Renal cortical epithelial cell (primary cell): ENCODE results near the gene MYO7B. TPM values are rescaled to one million over a fixed set of nuclear protein-coding genes. Genes with fewer than 3 reads are reported as not detected.

Source experiments
- DNase-seq: peaks from one replicate; pipeline ENCODE4 v3.0.0-alpha.2; 2011; ENCODE audit warnings: low read depth
- total RNA-seq: library from RNA; depleted of rRNA; stranded (reverse); fragments of >200 nt; gene quantifications from 2 replicates; pipeline ENCODE4 v1.2.3, GENCODE V29; 2014

MYO7B gene
- total RNA-seq, 1 donor from 2014 or later: 0.25 TPM

DNA sequence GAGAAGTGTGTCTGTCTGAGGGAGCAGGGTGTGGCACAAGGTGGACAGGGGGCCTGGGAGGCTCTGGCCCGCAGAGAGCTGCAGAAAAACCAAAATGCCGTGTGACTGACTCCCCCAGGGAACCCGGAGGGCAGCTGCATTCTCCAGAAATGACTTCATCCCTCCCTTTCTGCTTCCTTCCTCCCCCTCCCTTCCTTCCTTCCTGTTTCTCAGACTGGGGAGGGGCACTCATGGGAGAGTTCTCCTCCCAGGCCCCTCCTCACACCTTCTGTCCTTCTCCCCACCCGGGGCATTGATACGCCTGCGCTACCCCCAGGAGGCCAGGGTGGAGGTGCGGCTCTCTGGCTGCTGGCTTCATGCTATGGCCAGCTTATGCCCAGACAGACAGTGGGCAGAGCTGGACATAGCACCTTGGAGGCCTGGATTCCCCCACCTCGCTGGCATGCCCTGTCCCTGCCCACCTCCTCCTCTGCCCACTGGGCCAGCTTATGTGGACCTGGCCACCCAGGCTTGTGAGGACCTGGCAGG lies 102.3 kb downstream of the MYO7B start:
- DNase-seq: peak; percentile 64

DNA sequence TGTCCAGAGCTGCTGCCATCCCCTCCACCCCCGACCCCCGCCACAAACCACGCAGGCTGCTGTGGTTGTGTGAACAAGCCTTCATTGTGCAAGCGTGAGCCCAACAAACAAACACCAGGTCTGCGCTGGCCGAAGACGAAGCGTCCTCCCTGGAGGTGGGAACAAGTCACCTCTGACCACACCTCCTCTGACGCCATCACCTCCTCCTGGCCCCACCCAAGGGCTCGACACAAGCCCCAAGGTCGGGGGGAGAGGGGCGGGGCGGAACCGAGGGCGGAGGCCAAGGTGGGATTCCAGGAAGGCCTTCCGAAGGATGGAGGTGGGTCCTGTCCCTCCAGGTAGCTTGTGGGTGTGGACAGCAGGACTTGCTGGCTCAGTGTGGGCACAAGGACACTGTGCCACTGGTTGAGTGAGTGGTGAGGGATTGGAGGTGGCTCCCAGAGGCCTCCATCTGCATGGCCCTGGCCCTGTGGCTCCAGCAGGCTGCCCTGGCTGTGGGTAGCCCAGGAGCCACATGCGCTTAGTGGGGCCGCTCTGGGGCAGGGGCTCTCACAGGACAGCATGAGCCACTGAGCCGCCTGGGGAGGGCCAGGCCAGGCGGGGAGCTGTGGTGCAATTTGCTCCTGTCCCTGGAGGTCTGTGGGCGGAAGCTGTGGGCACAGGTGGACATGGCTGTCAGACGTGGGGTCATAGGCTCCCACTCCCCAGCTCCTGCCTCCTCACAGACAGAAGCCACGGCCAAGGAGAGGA lies 103.1 kb downstream of the MYO7B start:
- DNase-seq: no peak

DNA sequence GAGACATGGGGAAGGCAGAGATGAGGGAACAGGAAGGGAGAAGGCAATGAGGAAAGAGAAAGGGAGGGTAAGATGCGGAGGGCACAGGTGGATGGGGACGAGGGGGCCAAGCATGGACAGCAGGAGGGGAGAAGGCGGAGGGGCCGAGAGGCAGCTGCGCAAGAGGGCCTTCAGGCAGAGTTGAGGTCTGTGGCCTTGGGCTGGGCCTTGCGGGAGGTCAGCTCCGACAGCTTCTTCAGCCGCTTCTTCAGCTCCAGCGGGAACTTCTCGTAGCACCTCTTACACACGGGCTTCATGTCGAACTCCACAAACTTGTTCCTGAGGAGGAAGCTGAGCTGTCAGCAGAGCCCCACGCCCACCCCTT lies 103.6 kb downstream of the MYO7B start:
- DNase-seq: no peak

DNA sequence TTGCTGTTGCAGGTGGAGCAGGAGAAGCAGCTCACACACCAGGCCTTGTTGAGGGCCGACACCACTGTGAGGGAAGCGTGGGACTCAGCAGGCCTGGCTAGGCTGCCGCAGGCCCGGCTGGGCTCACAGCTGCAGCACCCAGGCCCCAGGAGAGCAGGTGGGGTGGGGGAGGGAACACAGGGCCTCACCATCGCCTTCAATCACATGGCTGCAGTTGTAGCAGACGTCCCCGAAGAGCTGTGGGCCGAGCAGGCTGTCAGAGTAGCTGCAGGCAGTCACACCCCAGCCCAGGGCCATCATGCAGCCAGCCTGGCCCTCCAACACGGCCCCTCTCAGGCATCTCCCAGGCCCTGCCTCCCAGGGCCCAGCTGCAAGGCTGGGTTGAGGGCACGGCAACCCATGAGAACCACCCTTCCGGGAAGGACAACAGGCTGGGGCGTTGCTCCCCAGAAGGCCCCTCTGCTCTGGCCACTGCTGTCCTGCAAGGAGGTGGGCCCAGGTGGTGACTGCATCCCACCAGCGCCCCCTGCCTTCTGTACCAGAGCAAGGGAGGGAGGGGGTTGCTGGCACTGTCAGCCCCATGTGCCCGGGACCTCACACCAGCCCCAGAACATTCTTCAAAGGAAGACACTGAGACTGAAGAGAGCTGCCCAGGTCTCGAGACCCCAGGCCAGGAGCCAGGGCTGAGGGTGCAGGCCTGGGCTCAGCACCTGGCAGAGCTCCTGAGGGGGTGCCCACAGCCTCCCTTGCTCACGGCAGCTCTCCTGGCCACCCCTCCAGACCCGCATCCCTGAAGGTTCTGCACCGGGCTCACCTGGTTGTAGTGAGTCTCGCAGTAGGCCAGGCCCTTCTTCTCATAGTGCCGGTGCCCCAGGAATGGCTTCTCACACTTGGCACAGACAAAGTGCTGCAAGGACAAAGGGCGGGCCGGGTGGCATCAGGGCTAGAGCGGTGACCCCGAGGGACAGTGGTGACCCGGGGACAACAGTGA lies 104.9 kb downstream of the MYO7B start:
- DNase-seq: no peak

DNA sequence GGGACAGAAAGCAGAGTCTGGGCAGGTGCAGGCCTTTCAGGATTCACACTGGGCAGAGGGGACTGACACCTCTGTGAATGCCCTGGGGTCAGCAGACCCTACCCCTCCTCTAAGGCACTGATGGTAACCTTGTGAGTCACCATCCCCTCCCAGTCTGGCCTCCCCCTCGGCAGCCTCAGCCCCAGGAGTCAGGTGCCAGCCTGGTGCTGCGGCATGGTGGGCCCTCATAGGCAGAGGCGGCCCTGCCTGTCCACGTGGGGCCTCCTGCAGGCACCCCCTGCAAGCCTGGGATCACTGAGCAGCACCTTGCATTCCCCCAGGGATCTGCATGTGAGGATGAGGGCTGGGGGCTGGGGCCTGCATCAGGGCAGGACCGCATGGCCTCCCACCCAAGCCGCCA lies 105.7 kb downstream of the MYO7B start:
- no peak for DNase-seq

DNA sequence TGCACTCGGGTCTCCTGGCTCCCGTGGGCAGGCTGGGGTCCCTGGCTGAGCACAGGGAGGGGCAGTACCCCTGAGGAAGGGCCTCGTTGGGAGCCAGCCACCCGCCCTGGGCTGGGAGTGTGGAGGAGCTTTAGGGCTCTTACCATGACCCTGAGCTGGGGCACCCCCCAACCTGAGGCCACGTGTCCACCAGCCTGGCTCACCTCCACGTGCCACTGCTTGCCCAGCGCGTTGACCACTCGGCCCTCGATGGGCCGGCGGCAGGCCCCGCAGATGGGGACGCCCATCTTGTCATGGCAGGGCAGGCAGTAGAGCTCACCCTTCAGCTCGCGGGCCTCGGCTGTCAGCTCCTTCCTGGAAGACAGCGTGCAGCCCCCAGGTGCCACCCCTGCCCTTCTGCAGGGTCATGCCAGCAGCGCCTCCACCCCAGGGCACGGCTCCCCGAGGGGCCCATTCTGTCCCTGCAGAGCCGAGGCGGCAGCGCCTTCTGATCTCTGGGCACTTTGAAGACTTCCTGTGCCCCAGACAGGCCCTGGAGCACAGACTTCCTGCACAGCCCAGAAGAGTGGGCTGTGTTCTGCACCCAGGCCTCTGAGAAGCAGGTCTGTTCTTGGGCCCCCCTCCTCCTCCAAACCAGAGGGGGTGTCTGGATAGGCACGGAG lies 106.5 kb downstream of the MYO7B start:
- DNase-seq: no peak

DNA sequence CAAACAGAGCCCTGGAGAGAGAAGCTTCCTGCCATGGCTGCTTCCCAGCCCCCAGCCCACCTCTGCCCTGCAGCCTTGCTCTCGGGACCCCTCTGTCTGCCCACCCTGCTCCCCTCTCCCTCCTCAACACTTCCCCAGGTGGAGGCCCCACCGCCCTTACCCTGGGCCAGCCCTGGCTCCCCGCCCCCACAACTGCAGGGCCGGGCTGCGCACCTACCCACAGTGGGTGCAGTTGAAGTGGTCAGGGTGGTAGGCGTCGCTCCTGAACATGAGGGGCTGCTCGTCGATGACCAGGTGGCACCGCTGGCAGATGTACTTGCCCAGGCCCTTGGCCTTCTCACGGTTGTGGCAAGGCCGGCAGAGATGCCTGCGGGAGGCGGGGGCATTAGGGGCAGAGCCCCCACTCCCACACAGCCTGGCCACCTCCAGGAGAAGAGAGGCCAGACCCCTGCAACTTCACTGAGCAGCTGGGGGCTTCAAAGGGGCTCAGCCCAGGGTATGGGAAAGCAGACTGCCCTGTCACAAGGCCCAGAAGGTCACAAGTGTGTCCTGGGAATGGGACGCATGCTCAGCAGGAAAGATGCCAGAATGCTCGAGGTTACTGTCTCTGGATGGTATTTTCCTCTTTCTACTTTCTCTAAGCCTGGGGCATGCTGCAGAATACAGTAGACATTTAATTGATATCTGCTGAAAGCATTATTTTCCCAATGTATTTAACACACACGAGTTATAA lies 107.4 kb downstream of the MYO7B start:
- DNase-seq: no peak

DNA sequence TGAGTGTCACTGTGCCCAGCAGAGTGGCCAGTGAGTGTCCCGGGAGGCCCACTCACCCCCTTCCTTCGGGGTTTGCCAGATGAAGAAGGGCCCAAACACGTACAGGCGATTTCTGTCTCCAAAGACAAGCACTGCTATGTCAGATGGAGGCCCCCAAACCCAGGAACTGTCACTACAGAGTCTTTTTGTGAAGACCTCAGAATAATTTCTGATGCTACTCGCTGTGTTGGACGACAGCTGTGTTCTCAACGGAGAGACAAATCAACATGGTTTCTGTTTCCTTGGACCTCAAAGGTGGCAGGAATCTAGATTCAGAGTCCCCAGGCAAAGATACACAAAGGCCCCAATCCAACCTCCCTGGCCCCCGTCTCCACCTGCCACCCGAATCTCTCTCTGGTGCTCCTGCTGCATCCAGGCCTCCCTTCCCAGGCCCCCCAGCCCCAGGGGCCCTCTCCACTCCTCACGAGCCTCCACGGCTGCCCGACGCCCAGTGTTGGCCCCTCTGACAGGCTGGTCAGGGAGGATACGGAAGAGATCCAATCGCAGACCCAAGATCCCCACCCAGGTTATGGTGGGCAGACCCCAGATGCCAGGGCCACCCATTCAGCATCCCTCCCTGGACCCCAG lies 108.1 kb downstream of the MYO7B start:
- no peak for DNase-seq

DNA sequence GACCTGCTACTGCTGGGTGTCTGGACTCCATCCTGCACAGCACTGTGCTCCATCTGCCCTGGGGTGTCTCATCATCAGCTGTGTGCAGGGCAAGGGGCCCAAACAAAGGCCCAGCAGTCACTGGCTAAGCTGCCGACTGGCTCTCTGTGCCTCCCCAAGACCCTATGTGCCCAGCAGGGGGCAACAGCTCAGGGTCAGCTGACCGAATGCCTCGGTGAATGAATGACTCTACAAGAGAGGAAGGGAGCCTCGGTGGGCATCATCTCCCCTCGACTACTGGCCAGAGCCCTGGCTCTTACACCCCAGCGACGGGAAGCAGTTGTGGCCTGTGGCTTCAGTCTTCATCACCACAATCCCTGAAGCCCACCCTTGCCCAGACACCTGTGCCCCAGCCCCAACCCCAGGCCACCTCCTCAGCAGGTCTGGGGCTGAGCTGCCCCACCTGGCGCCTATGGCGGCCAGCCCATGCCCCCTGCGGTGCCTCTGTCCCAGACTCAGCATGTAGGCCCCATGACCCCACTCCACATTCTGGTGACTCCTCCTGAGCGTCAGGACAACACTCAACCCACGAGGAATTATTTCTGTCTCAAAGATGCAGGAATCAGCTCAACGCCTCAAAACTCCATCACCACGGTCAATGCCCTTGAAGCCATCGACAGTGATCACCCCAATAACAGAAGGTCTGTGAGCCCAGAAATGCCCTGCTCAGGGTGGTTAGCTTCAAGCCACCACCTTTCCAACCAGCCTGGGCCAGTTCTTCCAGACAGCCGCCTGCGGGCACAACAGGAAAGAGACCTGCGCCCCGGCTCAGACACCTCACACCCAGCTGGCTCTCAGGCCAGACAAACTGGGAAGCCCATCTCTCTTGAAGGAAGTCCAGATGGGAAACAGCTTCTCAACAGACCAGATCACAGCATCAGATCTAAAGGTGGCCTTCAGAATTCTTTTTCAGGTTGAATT lies 108.9 kb downstream of the MYO7B start:
- no peak for DNase-seq

DNA sequence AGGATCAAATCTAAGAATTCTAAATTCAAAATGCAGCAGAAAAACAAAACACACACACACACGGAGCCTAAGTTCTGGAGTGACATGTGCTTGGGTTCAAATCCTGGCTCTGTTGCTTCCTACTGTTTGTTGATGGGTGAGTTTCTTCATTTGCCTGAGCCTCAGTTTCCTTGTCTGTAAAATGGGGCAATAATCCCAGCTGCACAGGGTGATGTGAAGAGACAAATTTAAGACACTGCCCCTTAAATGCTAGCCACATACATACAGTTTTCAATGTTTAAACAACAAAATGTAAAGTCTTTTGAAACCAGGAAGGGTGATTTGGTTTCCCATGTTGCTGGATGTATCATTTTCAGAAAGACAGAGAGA lies 109.5 kb downstream of the MYO7B start:
- DNase-seq: no peak

DNA sequence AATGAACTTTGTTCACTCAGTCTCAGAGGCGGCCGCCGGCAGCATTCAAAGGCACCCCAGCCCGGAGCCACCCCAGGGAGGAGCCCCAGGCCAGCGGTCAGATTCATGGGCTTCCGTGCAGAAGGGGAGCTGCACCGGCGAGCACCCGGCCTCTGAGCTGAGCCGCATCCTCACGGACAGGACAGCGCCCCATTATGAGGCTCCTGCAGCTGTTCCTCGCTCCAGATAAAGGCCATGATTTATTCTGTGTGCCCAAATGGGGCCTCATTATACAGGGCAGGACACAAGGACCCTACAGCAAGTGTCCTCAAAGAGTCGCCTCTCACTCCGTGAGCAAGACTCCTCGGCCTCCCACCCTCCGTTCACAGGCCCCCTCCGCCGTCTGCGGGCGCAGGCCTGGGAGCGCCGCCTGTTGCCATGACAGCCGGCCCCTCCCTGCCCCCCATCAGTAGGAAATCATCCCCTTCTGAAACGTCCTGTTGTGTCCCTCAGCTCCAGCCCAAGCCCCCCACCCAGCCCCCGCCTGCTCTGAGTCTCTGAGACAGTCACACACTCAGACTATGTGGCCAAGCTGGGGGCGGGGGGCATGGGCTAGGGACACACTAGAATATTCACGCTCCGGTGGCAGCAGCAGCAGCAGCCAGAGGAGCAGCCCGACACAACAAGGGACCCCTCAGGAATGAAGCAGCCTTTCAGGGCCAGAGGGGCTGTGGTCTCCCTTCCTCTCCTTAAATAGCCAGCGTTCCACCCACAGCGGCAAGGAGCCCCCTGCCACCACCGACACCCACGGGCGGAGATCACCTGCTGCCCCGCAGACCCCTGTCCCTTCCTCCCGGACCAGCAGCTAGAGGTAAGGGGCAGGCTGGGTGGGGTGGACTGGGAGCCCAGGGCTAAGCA lies 110.2 kb downstream of the MYO7B start, which contains the start of gene GPR17:
GPR17 (plus strand) TSS at position 759 of the 897 bp plus-strand sequence. CDS start 4,583 bp downstream, outside the sequence.
- no peak for DNase-seq

DNA sequence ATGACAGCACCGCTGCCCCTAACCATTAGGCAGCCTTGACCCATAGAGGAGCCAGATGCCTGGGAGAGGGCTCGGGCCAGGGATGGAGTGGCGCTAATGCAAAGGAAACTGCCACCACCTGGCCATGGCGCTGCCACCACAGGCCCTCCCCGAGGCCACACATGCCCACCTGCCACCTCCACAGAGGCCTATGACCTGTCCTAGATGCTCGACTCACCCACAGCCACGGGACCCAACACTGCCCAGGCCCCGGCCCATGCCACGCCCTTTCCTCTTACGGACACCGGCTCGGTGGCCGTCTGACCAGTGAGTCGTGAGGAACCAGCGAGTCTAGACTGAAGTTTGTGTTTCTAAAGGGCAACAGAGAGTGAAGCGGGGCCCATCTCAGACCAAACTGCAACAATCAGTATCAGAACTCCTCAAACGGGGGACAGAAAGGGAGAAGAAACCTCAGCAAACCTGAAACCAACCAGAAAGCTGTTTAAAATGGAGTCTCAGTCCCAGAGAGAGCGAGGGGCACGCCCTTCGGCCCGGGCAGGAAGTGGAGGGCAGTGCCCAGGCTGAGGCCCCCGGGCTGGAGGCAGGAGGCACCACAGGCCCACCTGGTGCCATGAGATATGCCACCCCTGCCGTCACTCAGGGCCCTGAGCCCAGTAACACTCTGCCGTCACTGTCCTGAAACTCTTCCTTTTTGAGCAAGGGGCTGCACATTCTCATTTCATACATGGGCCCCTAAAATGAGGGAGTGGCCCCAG lies 111.2 kb downstream of the MYO7B start:
- DNase-seq: no peak

DNA sequence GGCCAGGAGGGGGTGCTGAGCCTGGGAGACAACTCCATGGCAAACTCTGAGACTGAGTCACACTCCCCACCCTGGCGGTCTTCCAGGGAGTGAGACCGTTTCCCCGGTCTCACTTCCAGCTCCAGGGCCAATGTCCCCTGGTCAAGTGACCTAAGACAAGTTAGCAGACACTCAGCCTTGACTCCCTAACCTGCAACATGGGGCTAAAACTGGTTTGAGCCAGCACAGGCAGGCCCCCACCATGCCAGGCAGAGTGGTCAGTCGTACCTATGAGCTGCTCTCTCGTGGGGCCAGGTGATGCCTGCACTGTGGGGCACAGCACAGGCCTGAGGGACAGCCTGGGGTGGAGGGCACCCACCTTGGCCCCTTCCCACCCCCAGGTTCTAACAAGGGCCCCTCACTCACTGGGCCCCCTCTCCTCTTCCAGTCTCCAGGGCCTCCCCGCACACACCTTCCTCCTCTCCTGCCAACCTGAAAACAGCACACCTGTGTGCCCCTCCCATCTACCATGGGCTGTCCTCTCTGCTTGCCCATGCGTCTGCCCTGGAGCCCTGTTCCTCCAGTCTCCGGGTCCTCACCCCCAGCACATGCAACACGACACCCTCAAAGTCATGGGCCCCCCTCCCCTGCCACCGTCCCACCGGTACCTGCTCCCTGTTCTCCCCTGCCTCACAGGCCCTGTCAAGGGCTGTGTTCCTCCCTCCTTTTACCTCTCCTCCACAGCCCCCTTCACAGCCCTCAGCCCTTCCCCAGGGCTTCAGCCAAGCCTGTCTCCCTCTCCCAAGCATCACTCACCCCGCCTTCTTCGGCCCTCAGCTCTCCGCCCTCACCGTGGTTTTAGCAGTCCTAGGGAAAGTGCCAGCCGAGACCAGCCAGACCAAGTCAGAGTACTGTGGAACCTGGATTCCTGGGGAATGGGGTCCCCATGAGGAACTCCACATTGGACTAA lies 112.0 kb downstream of the MYO7B start:
- DNase-seq: peak; percentile 27

DNA sequence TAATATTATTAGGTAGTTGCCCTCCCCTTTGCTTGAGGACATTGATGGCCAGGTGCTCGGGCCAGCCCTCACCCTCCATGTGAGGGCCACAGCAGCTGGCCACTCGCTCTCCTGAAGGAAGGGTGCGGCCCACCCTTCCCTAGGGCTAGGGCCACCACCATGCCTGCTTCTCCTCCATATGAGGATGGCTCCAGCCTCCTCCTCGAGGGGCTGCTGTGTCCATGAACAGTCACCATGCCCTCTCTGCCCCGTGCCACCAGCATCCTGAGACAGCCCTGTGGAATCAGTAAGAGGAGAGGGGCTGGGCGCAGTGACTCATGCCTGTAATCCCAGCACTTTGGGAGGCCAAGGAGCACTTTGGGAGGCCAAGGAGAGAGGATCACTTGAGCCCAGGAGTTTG lies 112.8 kb downstream of the MYO7B start:
- DNase-seq: no peak

DNA sequence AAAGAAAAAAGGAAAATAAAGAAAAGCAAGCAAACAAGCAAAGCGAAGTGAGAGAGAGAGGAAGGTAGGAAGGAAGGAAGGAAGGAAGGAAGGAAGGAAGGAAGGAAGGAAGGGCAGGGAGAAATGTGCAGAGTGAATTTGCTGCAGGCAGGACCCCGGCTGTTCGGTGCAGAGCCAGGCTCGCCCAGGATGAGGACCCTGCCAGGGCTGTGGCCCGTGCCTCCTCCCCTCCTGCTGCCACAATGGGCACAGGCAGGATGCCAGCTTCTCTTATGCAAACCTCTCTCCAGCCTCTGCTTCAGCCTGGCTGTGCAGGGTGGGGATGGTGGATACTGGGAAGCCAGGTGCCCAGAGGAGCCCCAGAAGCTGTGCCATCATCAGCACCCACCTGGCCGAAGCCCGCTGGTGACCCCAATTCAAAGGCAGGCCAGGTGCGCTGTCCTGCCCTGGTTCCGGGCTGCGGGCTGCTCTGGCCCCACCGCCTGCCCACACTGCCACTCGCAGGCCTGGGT lies 113.7 kb downstream of the MYO7B start:
- DNase-seq: no peak

DNA sequence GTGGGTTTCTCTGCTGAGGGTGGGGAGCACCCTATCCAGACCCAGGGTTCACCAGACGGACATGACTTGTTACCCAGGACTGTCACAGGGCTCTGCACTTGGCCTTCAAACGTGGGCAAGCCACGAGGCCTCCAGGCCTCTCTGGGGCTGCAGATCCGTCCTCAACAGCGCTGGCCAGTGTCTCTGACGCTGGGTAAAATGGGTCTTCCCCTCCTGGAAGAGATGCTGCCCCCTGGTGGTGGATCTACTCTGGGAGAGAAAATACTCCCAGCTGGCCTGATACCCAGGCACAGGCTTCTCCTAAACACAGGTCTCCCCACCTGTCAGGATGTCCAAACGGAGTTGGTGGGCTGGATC lies 114.2 kb downstream of the MYO7B start:
- DNase-seq: peak; percentile 55
